ENCODE results near the gene ZBED5.

- TF ChIP-seq POLR2A (IDR thresholded peaks at IDR 0.05; ENCODE audit: low read depth, low read length) (no peak), TAF1 (IDR thresholded peaks at IDR 0.05; ENCODE audit: low read depth, low read length) (no peak), POLR2AphosphoS5 (IDR thresholded peaks at IDR 0.05; ENCODE audit: low read depth, low read length) (no peak), PAX5 (IDR thresholded peaks at IDR 0.05; ENCODE audit: insufficient read depth, low read length, severe bottlenecking) (no peak)
Measured at GRCh38 chr11:10813945-10814344, 43.9 kb downstream of the ZBED5 start.

Measured in GM12891 (cell line).